Activated gamma-delta T cell (primary cell): Measurements from ENCODE around the gene VENTX.

Experiments used
- DNase-seq: peaks from one replicate; lab custom pipeline; 2025; lab: John Stamatoyannopoulos, UW

Gene VENTX

DNA sequence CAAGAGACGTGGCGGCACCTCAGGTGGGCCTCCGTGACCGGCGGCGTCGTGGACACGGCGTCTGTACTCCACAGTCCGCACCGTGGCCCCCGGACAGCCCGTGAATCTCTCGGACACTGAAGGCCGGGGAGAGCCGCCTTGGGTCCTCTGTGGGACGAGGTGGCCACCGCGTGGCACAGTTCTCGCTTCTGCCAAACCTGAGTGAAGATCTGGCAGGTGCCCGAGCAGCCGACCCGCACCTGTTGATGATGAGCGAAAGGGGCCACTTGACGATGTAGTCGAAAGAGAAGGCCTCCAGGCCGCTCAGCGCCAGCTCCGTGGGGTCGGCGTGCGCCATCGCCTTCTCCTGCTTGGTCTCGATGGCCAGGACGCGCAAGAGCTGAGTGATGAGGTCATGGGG, 47.6 kb downstream of the VENTX start:
- no peak for DNase-seq

DNA sequence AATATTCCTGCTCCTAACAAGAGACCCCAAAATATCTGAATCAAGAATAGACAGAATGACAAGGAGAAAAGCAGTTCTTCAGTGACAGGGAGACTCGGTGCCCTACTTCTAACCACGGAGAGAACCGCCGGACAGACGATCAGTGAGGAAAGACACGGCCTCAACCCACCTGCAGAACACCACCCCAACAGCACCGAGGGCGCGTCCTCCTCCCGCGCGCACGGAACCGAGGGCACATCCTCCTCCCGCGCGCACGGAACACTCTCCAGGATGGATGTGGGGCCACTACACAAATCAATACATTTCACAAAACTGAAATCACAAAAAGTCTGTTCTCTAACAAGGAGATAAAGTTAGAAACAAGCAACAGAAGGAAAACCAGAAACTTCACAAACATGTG, 48.7 kb downstream of the VENTX start:
- no peak for DNase-seq

DNA sequence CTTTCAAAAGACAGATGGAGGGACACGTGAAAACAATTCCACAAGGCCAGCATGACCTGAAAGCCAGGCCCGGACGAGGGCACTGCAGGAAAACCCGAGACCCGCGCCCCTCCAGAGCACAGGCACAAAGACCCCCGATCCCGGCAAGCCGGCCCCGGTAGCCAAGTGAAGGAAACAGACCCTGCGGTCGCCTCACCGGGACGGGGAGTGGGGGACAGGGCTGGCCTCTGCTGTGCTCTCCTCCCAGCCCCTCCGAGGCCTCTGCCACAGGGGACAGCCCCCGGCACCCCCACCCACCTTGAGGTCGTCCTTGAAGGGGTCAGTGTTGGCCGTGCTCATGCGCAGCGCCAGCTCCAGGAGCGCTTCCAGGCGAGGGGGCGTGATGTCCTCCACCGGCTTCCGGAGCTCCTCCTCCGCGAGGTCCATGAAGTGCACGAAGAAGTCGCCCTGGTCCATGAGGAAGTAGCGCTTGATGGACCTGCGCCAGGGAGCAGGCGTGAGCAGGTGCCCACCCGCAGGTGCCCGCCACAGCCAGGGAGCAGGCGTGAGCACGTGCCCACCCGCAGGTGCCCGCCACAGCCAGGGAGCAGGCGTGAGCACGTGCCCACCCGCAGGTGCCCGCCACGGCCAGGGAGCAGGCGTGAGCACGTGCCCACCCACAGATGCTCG, 50.3 kb downstream of the VENTX start:
- DNase-seq: no peak

DNA sequence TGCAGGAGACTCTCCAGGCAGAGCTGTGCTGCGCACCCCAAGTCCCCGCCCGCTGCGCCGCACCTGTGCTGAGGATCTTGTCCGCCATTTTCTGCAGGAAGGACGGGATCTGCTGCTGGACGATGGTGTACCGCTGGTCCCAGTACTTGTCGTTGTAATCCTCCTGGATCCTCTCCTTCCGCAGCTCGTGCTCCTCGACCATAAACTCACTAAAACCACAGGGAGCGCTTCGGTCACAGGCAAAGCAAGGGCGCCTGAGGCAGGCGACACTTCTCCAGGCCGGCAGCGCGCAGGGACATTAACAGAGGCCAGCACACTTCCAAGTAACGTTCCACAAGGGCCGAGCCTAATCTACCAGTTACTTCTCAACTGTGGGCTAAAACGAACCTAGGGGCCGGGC, 52.1 kb downstream of the VENTX start:
- no peak for DNase-seq
